ENCODE data around the gene PCDHGA3.

DNA sequence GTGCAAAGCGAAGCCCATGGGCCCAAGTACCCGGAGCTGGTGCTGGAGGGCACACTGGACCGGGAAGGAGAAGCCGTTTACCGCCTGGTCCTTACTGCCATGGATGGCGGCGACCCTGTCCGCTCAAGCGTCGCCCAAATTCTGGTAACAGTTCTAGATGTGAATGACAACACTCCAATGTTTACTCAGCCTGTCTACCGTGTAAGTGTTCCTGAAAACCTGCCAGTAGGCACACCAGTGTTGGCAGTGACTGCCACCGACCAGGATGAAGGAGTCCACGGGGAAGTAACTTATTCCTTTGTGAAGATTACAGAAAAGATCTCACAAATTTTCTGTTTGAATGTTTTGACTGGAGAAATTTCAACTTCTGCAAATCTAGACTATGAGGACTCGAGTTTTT is 31.0 kb downstream of the PCDHGA3 start:
- TF ChIP-seq EZH2 (IDR thresholded peaks at IDR 0.05; ENCODE audit: low read length) (no peak), CTCF (optimal IDR thresholded peaks at IDR 0.05 in 1 of 3, IDR thresholded peaks at IDR 0.05 in 1 of 3, conservative IDR thresholded peaks at IDR 0.05 in 1 of 3; ENCODE audit: extremely low read depth in 1 of 3, insufficient read depth in 2 of 3, low read length in 3 of 3) (no peak)
